Neural progenitor cell (in vitro differentiated cells): ENCODE data around the gene TMEM87A. TPM values are rescaled to one million over a fixed set of nuclear protein-coding genes. Genes with fewer than 3 reads are reported as not detected.

Experiments
- DNase-seq: peaks from one replicate; pipeline ENCODE4 v3.0.0-alpha.2; 2016; ENCODE audit warnings: low spot score
- H2AFZ ChIP-seq: fragments of 200-600 bp; sonication (generic); replicated peaks from 2 replicates; pipeline ENCODE4 v1.6.1; 2016; ENCODE audit warnings: antibody characterized with exemption
- H3F3A ChIP-seq: fragments of 200-600 bp; sonication (generic); 2 replicates; pipeline ENCODE4 v1.6.1; 2016; ENCODE audit warnings: antibody characterized with exemption, low read depth
- H3K27ac ChIP-seq: fragments of 200-600 bp; sonication (generic); 2 replicates; pipeline ENCODE4 v1.5.1; 2016; ENCODE audit warnings: mild to moderate bottlenecking
- H3K27me3 ChIP-seq: fragments of 200-600 bp; sonication (generic); 2 replicates; pipeline ENCODE4 v1.6.1; 2016; ENCODE audit warnings: mild to moderate bottlenecking, moderate library complexity
- H3K36me3 ChIP-seq: fragments of 200-600 bp; sonication (generic); 2 replicates; pipeline ENCODE4 v1.5.1; 2016
- H3K4me1 ChIP-seq: fragments of 200-600 bp; sonication (generic); 2 replicates; pipeline ENCODE4 v1.6.1; 2016; ENCODE audit warnings: mixed run types
- H3K4me2 ChIP-seq: fragments of 200-600 bp; sonication (generic); 2 replicates; pipeline ENCODE4 v1.6.1; 2016
- H3K4me3 ChIP-seq: fragments of 200-600 bp; sonication (generic); 2 replicates; pipeline ENCODE4 v1.5.1; 2016
- H3K79me2 ChIP-seq: fragments of 200-600 bp; sonication (generic); 2 replicates; pipeline ENCODE4 v1.6.1; 2016; ENCODE audit warnings: low read depth
- H3K9ac ChIP-seq: fragments of 200-600 bp; sonication (generic); 2 replicates; pipeline ENCODE4 v1.6.1; 2016
- H3K9me3 ChIP-seq: fragments of 200-600 bp; sonication (generic); 2 replicates; pipeline ENCODE4 v1.5.1; 2016; ENCODE audit warnings: low read depth
- H4K20me1 ChIP-seq: fragments of 200-600 bp; sonication (generic); 2 replicates; pipeline ENCODE4 v1.6.1; 2016; ENCODE audit warnings: low read depth
- H3K27ac Mint-ChIP-seq: 3 replicates; pipeline ENCODE4 v1.8.0; 2021; ENCODE audit warnings: mixed read lengths
- H3K27me3 Mint-ChIP-seq: 2 replicates; pipeline ENCODE4 v1.8.0; 2022; ENCODE audit warnings: low read depth, mild to moderate bottlenecking, inconsistent platforms, moderate library complexity, mixed read lengths; ENCODE audit not compliant: insufficient read depth
- H3K36me3 Mint-ChIP-seq: 3 replicates; pipeline ENCODE4 v1.8.0; 2021; ENCODE audit warnings: mixed read lengths
- H3K4me1 Mint-ChIP-seq: 3 replicates; pipeline ENCODE4 v1.8.0; 2021; ENCODE audit warnings: mixed read lengths
- H3K4me3 Mint-ChIP-seq: 3 replicates; pipeline ENCODE4 v1.8.0; 2021; ENCODE audit warnings: mild to moderate bottlenecking, moderate library complexity, mixed read lengths
- H3K9me3 Mint-ChIP-seq: 3 replicates; pipeline ENCODE4 v1.8.0; 2020; ENCODE audit warnings: mixed read lengths
- CTCF ChIP-seq: fragments of 200-600 bp; sonication (generic); IDR thresholded peaks from 2 replicates; pipeline ENCODE4 v1.5.1; 2017; ENCODE audit warnings: antibody characterized with exemption, mild to moderate bottlenecking
- EZH2 ChIP-seq: fragments of 200-600 bp; sonication (generic); IDR thresholded peaks from 2 replicates; pipeline ENCODE4 v1.6.1; 2017; ENCODE audit warnings: antibody characterized with exemption, mild to moderate bottlenecking, moderate library complexity
- EZH2phosphoT487 ChIP-seq: fragments of 200-600 bp; sonication (generic); IDR thresholded peaks from 2 replicates; pipeline ENCODE4 v1.6.1; 2017; ENCODE audit warnings: antibody characterized with exemption
- total RNA-seq: library from RNA; depleted of rRNA; stranded (reverse); fragments of >200 nt; gene quantifications from 2 replicates; pipeline ENCODE4 v1.2.3, GENCODE V29; 2015; ENCODE audit warnings: low replicate concordance

TMEM87A gene
- total RNA-seq, 1 donor from 2014 or later = 47.0 TPM

- H2AFZ ChIP-seq = no peak overlapping the region
- H3K9me3 ChIP-seq = no peaks in the 10 kb centered on the region
- no peak overlapping the region for H3K9ac ChIP-seq
- H3K79me2 ChIP-seq = no peaks in the 10 kb centered on the region
- H3K4me1 Mint-ChIP-seq = no peaks in the 10 kb centered on the region
- DNase-seq = no peak
- H3F3A ChIP-seq = no peaks in the 10 kb centered on the region
- H3K36me3 ChIP-seq = no peaks in the 10 kb centered on the region
- no peaks in the 10 kb centered on the region for H4K20me1 ChIP-seq
- H3K4me3 Mint-ChIP-seq = no peak overlapping the region
- H3K27me3 Mint-ChIP-seq = no peaks in the 10 kb centered on the region
- peaks cover 14% of the 10 kb centered on the region for H3K36me3 Mint-ChIP-seq
- H3K27me3 ChIP-seq = no peaks in the 10 kb centered on the region
- H3K4me1 ChIP-seq = no peaks in the 10 kb centered on the region
- H3K4me2 ChIP-seq = no peak overlapping the region
- no peak overlapping the region for H3K27ac ChIP-seq
- no peak overlapping the region for H3K27ac Mint-ChIP-seq
- no peak overlapping the region for H3K4me3 ChIP-seq
- no peak for TF ChIP-seq EZH2
- TF ChIP-seq EZH2phosphoT487 = no peak
- TF ChIP-seq CTCF = no peak
- H3K9me3 Mint-ChIP-seq = no peaks in the 10 kb centered on the region
These were observed 46.6 kb downstream of the TMEM87A start for GRCh38 chr15:42226648-42227047.

- TF ChIP-seq EZH2phosphoT487 (no peak), EZH2 (no peak), CTCF (no peak)
- no peaks in the 10 kb centered on the region for H3K9me3 ChIP-seq
- DNase-seq = no peak
- peaks cover 6% of the 10 kb centered on the region for H3K36me3 ChIP-seq
- Mint-ChIP-seq H3K4me1 (no peaks in the 10 kb centered on the region), H3K36me3 (peaks cover 13% of the 10 kb centered on the region), H3K27ac (no peak overlapping the region), H3K9me3 (no peaks in the 10 kb centered on the region), H3K4me3 (no peak overlapping the region), H3K27me3 (no peaks in the 10 kb centered on the region)
- no peak overlapping the region for H3K27ac ChIP-seq
- no peak overlapping the region for H3K4me2 ChIP-seq
- H3K79me2 ChIP-seq = no peaks in the 10 kb centered on the region
- H3K4me3 ChIP-seq = no peak overlapping the region
- H3K4me1 ChIP-seq = no peaks in the 10 kb centered on the region
- H3F3A ChIP-seq = no peaks in the 10 kb centered on the region
- no peak overlapping the region for H2AFZ ChIP-seq
- no peaks in the 10 kb centered on the region for H3K27me3 ChIP-seq
- no peak overlapping the region for H3K9ac ChIP-seq
- H4K20me1 ChIP-seq = no peaks in the 10 kb centered on the region
These were observed 53.0 kb downstream of the TMEM87A start for GRCh38 chr15:42220216-42220615.

GRCh38 chr15:42218953-42219592 lies 54.2 kb downstream of the TMEM87A start:
- peaks cover 14% of the 10 kb centered on the region for H3K36me3 Mint-ChIP-seq
- TF ChIP-seq EZH2 (no peak), CTCF (no peak), EZH2phosphoT487 (no peak)

More at GRCh38 chr15:42218953-42219592, 54.2 kb downstream of the TMEM87A start:
- H3K9me3 ChIP-seq = no peaks in the 10 kb centered on the region
- no peaks in the 10 kb centered on the region for H3K4me1 ChIP-seq
- H3K4me3 ChIP-seq = no peak overlapping the region
- H3K79me2 ChIP-seq = no peaks in the 10 kb centered on the region
- Mint-ChIP-seq H3K4me3 (no peak overlapping the region), H3K27me3 (no peaks in the 10 kb centered on the region), H3K27ac (no peak overlapping the region), H3K4me1 (no peaks in the 10 kb centered on the region), H3K9me3 (no peaks in the 10 kb centered on the region)
- H3K27me3 ChIP-seq = no peaks in the 10 kb centered on the region
- H2AFZ ChIP-seq = no peak overlapping the region
- H3K36me3 ChIP-seq = peaks cover 6% of the 10 kb centered on the region
- no peaks in the 10 kb centered on the region for H3F3A ChIP-seq
- no peak overlapping the region for H3K9ac ChIP-seq
- no peak overlapping the region for H3K27ac ChIP-seq
- no peak overlapping the region for H3K4me2 ChIP-seq
- DNase-seq = no peak
- H4K20me1 ChIP-seq = no peaks in the 10 kb centered on the region
